ENCODE measurements around the gene LRP1-AS.

The LRP1-AS gene

DNA sequence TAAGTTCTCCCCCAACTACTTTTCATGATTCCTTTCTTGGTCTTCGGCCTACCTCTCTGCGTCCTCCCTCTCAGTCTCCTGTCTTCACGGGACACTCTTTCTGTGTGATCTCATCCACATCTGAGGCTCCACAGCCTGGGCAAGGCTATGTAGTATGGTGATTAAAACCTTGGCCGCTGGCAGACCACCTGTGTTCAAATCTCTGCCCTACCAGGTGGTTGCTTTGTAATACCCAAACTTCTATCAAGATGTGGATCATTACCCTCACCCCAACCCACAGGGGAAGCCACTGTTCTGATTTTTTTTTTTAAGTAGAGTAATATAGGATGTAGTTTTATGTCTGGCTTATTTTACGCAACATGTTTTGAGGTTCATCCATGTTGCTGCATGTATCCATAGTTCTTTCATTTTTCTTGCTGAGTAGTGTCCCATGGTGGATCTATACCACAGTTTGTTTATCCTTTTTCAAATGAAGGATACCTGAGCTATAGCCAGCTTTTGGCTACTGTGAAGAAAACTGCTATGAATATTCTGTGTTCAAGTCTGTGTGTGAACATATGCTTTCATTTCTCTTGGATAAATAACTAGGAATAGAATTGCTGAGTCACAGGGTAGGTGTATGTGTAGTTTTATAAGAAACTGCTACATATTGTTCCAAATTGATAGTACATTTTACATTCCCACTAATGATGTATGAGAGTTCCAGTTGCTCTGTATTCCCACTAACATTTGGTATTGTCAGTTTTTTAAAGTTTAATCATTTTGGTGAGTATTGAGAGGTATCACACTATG, 27.9 kb downstream of the LRP1-AS start:
- ATAC-seq (ENCODE audit: insufficient read depth, low read depth) (no peak; the same call in 2 of the 3 replicates), DNase-seq (no peak)
- Histone ChIP-seq H3K27me3 (ENCODE audit: insufficient read depth, low read length, poor library complexity) (no peaks in the 10 kb centered on the region), H3K4me3 (ENCODE audit: low read depth in 1 of 2, low read length in 2 of 2) (no peak overlapping the region), H3K9ac (ENCODE audit: low read depth, low read length) (no peak overlapping the region), H3K9me3 (ENCODE audit: insufficient read depth, low read length, severe bottlenecking) (no peaks in the 10 kb centered on the region), H2AFZ (ENCODE audit: low read depth, low read length) (no peak overlapping the region), H4K20me1 (ENCODE audit: insufficient read depth, low read length) (no peaks in the 10 kb centered on the region), H3K79me2 (ENCODE audit: insufficient read depth, low read length) (no peaks in the 10 kb centered on the region), H3K36me3 (ENCODE audit: insufficient read depth, low read length) (no peaks in the 10 kb centered on the region), H3K4me2 (ENCODE audit: insufficient read depth, low read length) (no peak overlapping the region), H3K27ac (ENCODE audit: low read length) (no peak overlapping the region), H3K4me1 (ENCODE audit: insufficient read depth, low read length) (no peaks in the 10 kb centered on the region)
- TF ChIP-seq EZH2 (IDR thresholded peaks at IDR 0.05; ENCODE audit: borderline replicate concordance, low read depth, low read length, severe bottlenecking): no peak
- TF ChIP-seq, protein P1, sequence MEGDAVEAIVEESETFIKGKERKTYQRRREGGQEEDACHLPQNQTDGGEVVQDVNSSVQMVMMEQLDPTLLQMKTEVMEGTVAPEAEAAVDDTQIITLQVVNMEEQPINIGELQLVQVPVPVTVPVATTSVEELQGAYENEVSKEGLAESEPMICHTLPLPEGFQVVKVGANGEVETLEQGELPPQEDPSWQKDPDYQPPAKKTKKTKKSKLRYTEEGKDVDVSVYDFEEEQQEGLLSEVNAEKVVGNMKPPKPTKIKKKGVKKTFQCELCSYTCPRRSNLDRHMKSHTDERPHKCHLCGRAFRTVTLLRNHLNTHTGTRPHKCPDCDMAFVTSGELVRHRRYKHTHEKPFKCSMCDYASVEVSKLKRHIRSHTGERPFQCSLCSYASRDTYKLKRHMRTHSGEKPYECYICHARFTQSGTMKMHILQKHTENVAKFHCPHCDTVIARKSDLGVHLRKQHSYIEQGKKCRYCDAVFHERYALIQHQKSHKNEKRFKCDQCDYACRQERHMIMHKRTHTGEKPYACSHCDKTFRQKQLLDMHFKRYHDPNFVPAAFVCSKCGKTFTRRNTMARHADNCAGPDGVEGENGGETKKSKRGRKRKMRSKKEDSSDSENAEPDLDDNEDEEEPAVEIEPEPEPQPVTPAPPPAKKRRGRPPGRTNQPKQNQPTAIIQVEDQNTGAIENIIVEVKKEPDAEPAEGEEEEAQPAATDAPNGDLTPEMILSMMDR (IDR thresholded peaks at IDR 0.05; ENCODE audit: borderline replicate concordance, extremely low read depth, low read length, poor library complexity, severe bottlenecking): no peak

DNA sequence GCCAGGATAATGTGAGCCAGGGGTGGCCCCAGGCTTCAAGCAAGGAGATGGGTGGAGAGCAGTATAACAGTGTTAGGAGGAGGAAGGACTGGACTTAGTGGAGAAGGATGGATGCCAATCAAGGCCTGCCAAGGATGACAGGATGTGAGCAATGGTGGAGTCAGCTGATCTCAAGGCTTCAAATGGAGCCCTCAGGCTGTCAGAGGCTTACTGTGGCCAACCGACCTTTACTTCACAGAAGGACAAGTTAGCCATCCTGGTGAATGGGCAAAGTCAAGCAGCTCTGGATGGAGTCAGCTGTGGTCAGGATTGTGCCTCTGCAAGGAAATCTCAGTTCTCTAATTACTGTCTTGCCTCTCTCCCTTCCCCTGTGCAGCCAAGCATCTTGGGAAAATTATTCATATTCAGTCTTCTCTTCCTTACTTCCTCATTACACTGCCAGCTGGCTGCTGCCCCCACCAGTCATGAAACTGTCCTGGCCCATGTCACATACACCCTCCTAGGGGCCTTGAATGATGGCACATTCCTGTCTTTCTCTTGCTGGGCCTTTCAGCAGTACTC, 28.6 kb downstream of the LRP1-AS start:
- Histone ChIP-seq H3K79me2 (ENCODE audit: insufficient read depth, low read length) (no peaks in the 10 kb centered on the region), H3K4me1 (ENCODE audit: insufficient read depth, low read length) (no peaks in the 10 kb centered on the region), H2AFZ (ENCODE audit: low read depth, low read length) (no peak overlapping the region), H3K36me3 (ENCODE audit: insufficient read depth, low read length) (no peaks in the 10 kb centered on the region), H4K20me1 (ENCODE audit: insufficient read depth, low read length) (no peaks in the 10 kb centered on the region), H3K9ac (ENCODE audit: low read depth, low read length) (no peak overlapping the region), H3K27me3 (ENCODE audit: insufficient read depth, low read length, poor library complexity) (no peaks in the 10 kb centered on the region), H3K4me2 (ENCODE audit: insufficient read depth, low read length) (no peak overlapping the region), H3K27ac (ENCODE audit: low read length) (no peak overlapping the region), H3K4me3 (ENCODE audit: low read depth in 1 of 2, low read length in 2 of 2) (no peak overlapping the region), H3K9me3 (ENCODE audit: insufficient read depth, low read length, severe bottlenecking) (no peaks in the 10 kb centered on the region)
- TF ChIP-seq EZH2 (IDR thresholded peaks at IDR 0.05; ENCODE audit: borderline replicate concordance, low read depth, low read length, severe bottlenecking): no peak
- TF ChIP-seq, protein P1 (IDR thresholded peaks at IDR 0.05; ENCODE audit: borderline replicate concordance, extremely low read depth, low read length, poor library complexity, severe bottlenecking): no peak
- DNase-seq: no peak
- ATAC-seq (ENCODE audit: insufficient read depth, low read depth): no peak

DNA sequence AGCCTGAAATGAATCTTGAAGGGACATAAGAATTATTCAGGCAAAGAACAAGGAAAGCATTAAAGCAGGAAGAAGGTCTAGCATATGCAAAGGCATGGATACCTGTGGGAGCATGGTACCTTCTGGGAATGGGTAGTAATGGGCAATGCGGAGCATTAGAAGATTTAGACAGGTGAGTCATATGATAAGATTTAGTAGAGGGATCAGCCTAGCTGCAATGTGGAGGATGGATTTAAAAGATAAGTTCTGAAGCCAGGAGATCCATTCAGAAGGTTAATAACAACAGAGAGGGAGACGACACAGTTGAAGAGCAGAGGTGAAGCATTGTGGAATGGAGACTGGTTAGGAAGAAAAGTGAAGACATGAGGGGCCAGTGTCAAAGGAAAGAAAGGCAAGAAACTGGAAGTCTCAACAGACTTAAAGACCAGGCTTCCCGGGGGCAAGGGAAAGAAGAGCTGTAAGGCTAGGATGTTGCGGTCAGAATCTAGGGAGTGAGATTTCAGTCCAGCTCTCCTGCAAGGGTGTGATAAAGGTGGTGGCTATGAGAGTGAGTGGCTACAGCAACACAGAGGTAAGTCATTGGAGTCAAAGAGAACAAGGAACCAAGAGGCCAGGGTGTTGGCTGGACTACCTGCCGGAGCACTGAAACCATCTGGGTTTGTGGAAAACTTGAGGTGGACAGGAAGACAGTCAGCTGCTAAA, 30.7 kb downstream of the LRP1-AS start:
- Histone ChIP-seq H4K20me1 (ENCODE audit: insufficient read depth, low read length) (no peaks in the 10 kb centered on the region), H3K27ac (ENCODE audit: low read length) (no peak overlapping the region), H3K36me3 (ENCODE audit: insufficient read depth, low read length) (no peaks in the 10 kb centered on the region), H3K9ac (ENCODE audit: low read depth, low read length) (no peak overlapping the region), H3K4me3 (ENCODE audit: low read depth in 1 of 2, low read length in 2 of 2) (no peak overlapping the region), H3K4me1 (ENCODE audit: insufficient read depth, low read length) (peaks cover 15% of the 10 kb centered on the region), H3K9me3 (ENCODE audit: insufficient read depth, low read length, severe bottlenecking) (no peaks in the 10 kb centered on the region), H3K79me2 (ENCODE audit: insufficient read depth, low read length) (no peaks in the 10 kb centered on the region), H3K4me2 (ENCODE audit: insufficient read depth, low read length) (no peak overlapping the region), H2AFZ (ENCODE audit: low read depth, low read length) (no peak overlapping the region), H3K27me3 (ENCODE audit: insufficient read depth, low read length, poor library complexity) (no peaks in the 10 kb centered on the region)
- DNase-seq (no peak), ATAC-seq (ENCODE audit: insufficient read depth, low read depth) (no peak)
- TF ChIP-seq EZH2 (IDR thresholded peaks at IDR 0.05; ENCODE audit: borderline replicate concordance, low read depth, low read length, severe bottlenecking): no peak
- TF ChIP-seq, protein P1 (IDR thresholded peaks at IDR 0.05; ENCODE audit: borderline replicate concordance, extremely low read depth, low read length, poor library complexity, severe bottlenecking): no peak

Measured in DND-41 (cell line).